ENCODE results near the gene MED12.

MED12 gene

DNA sequence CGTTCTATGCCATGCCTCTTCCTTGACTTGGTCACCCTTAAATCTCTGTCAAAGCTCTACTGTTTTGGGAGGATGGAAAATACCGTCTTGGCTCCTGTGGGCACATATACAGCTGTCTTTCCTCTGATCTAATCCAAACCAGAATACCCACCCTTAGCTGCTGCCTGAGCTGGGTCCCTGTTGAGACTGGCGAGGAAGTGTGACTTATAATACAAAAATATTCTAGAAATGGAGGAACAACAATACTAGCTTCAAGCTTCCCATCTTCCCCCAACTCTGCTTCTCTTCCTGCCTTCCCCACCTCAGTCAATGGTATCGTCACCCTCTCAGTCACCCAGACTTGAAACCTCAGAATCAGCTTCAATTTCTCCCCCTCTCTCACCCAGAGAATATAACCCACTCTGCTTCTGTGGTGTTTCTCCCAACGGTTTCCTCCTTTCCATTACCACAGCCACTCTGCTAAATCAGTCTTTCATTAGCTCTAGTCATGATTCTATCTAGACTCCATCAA is 6.4 kb upstream of the MED12 start:
- no peak overlapping the region for H2BK5ac ChIP-seq (ENCODE audit: low read length)
- no peak overlapping the region for H3K4me2 ChIP-seq (ENCODE audit: insufficient read depth, low read length, poor library complexity, severe bottlenecking)
- H3K9me3 ChIP-seq (replicated peaks in 1 of 2; ENCODE audit: control insufficient read depth in 2 of 2, insufficient read depth in 1 of 2, low read depth in 1 of 2, low read length in 2 of 2) = no peaks in the 10 kb centered on the region
- WGBS, 2 donors (ENCODE audit: extremely low coverage in 2 of 2, insufficient read length in 2 of 2, insufficient replicate concordance in 1 of 2) = no CpG with 5 or more reads among the region's 5 CpGs
- H2AK5ac ChIP-seq (ENCODE audit: low read depth, low read length) = no peak overlapping the region
- H3K4me3 ChIP-seq (ENCODE audit: low read length in 2 of 2) = no peak overlapping the region
- no peak overlapping the region for H2BK15ac ChIP-seq (ENCODE audit: low read length)
- no peaks in the 10 kb centered on the region for H3K79me1 ChIP-seq (ENCODE audit: low read depth, low read length)
- H2BK12ac ChIP-seq (ENCODE audit: low read length) = no peak overlapping the region
- no peak overlapping the region for H3K18ac ChIP-seq (ENCODE audit: low read length)
- no peak overlapping the region for H2BK120ac ChIP-seq (ENCODE audit: low read depth, low read length)
- no peak overlapping the region for H3K4ac ChIP-seq (ENCODE audit: low read length)
- H3K27ac ChIP-seq (replicated peaks; ENCODE audit: low read length) = no peak overlapping the region
- no peak overlapping the region for H3K9ac ChIP-seq (ENCODE audit: low read depth, low read length, poor library complexity)
- no peak overlapping the region for H2AFZ ChIP-seq (ENCODE audit: low read length)
- H4K8ac ChIP-seq (ENCODE audit: low read depth, low read length) = no peak overlapping the region
- no peak overlapping the region for H4K91ac ChIP-seq (ENCODE audit: low read depth, low read length, poor library complexity)
- DNase-seq (ENCODE audit: low spot score) = no peak
- peaks cover 0 to 15% (median 0%) of the 10 kb centered on the region in 3 experiments for H3K27me3 ChIP-seq (ENCODE audit: control insufficient read depth in 3 of 3, insufficient read depth in 3 of 3, low read depth in 1 of 3, low read length in 3 of 3)
- H3K4me1 ChIP-seq (ENCODE audit: control insufficient read depth in 2 of 2, insufficient read depth in 1 of 2, low read depth in 1 of 2, low read length in 2 of 2) = peaks cover 0 to 2% of the 10 kb centered on the region in 2 donors
- H3K36me3 ChIP-seq (replicated peaks in 1 of 2; ENCODE audit: control insufficient read depth in 2 of 2, insufficient read depth in 2 of 2, low read length in 2 of 2) = no peaks in the 10 kb centered on the region
- no peak overlapping the region for H3K23ac ChIP-seq (ENCODE audit: low read depth, low read length, poor library complexity)
- H3K14ac ChIP-seq (ENCODE audit: low read length) = no peak overlapping the region

DNA sequence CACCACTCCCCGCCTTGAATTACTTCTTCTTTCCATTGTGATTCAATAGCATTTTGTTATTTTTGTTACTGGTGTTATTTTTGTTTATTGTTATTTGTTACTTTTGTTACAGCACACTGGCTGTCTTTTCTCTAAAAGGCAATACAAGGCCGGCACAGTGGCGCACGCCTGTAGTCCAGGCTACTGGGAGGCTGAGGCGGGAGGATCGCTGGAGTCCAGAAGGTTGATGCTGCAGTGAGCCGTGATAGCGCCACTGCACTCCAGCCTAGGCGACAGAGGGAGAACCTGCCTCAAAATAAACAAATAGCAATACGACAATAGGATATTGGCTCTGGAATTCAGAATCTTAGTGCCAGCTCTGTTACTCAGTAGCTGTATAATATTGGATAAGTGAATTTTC is 1.0 kb upstream of the MED12 start:
- no peak overlapping the region for H2BK120ac ChIP-seq (ENCODE audit: low read depth, low read length)

DNA sequence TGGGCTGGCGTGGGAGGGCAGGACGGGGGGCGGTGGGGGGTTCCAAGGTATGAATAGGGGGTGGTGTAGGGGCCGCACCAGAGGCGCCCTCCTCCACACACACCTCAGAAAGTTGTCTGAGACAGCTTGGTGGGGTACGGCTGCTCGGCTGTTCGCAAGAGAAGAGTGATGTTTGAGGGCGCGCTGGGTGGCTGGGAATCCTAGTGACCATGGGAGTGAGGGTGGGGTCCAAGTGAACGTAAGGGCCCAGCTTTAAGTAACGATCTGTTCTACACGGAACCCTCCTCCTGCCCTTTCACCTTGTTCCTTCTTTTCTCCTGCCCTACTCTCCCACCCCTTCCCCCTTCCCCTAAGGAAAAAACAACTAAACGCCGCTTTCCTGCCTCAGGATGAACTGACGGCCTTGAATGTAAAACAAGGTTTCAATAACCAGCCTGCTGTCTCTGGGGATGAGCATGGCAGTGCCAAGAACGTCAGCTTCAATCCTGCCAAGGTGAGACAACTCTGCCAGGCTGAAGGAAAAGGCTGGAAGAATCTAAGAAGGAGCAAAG is 664 bp downstream of the MED12 start:
- H3K36me3 ChIP-seq (replicated peaks in 1 of 2; ENCODE audit: control insufficient read depth in 2 of 2, insufficient read depth in 2 of 2, low read length in 2 of 2) = peaks cover 28 to 44% of the 10 kb centered on the region in 2 donors
- H4K91ac ChIP-seq (ENCODE audit: low read depth, low read length, poor library complexity) = no peak overlapping the region
- peak overlapping the region; percentile 64 to 87 for H3K4me3 ChIP-seq (ENCODE audit: low read length in 2 of 2)
- no peak overlapping the region for H2BK120ac ChIP-seq (ENCODE audit: low read depth, low read length)
- H2BK12ac ChIP-seq (ENCODE audit: low read length) = no peak overlapping the region
- peak overlapping the region; percentile 46 for H3K4me2 ChIP-seq (ENCODE audit: insufficient read depth, low read length, poor library complexity, severe bottlenecking)
- peaks cover 3 to 5% of the 10 kb centered on the region in 2 donors for H3K4me1 ChIP-seq (ENCODE audit: control insufficient read depth in 2 of 2, insufficient read depth in 1 of 2, low read depth in 1 of 2, low read length in 2 of 2)
- peak overlapping the region; percentile 81 for H3K9ac ChIP-seq (ENCODE audit: low read depth, low read length, poor library complexity)
- no peak overlapping the region for H2BK5ac ChIP-seq (ENCODE audit: low read length)
- no peak overlapping the region for H2AK5ac ChIP-seq (ENCODE audit: low read depth, low read length)
- H2AFZ ChIP-seq (ENCODE audit: low read length) = peak overlapping the region; percentile 93
- no peak overlapping the region for H2BK15ac ChIP-seq (ENCODE audit: low read length)
- H3K14ac ChIP-seq (ENCODE audit: low read length) = no peak overlapping the region
- no CpG with 5 or more reads among the region's 17 CpGs for WGBS, 2 donors (ENCODE audit: extremely low coverage in 2 of 2, insufficient read length in 2 of 2, insufficient replicate concordance in 1 of 2)
- DNase-seq (ENCODE audit: low spot score) = no peak
- H3K27me3 ChIP-seq (ENCODE audit: control insufficient read depth in 3 of 3, insufficient read depth in 3 of 3, low read depth in 1 of 3, low read length in 3 of 3) = no peaks in the 10 kb centered on the region
- H3K23ac ChIP-seq (ENCODE audit: low read depth, low read length, poor library complexity) = no peak overlapping the region
- H3K9me3 ChIP-seq (replicated peaks in 1 of 2; ENCODE audit: control insufficient read depth in 2 of 2, insufficient read depth in 1 of 2, low read depth in 1 of 2, low read length in 2 of 2) = no peaks in the 10 kb centered on the region
- H3K79me1 ChIP-seq (ENCODE audit: low read depth, low read length) = peaks cover 2% of the 10 kb centered on the region
- H3K27ac ChIP-seq (replicated peaks; ENCODE audit: low read length) = no peak overlapping the region
- no peak overlapping the region for H3K18ac ChIP-seq (ENCODE audit: low read length)
- no peak overlapping the region for H4K8ac ChIP-seq (ENCODE audit: low read depth, low read length)
- H3K4ac ChIP-seq (ENCODE audit: low read length) = no peak overlapping the region

More for the DNA sequence above, 1.0 kb upstream of the MED12 start:
- no peak overlapping the region for H4K8ac ChIP-seq (ENCODE audit: low read depth, low read length)
- no peak overlapping the region for H3K18ac ChIP-seq (ENCODE audit: low read length)
- WGBS, 2 donors (ENCODE audit: extremely low coverage in 2 of 2, insufficient read length in 2 of 2, insufficient replicate concordance in 1 of 2) = no CpG with 5 or more reads among the region's 10 CpGs
- H3K4me3 ChIP-seq (ENCODE audit: low read length in 2 of 2) = no peak overlapping the region
- H2BK12ac ChIP-seq (ENCODE audit: low read length) = no peak overlapping the region
- H2AK5ac ChIP-seq (ENCODE audit: low read depth, low read length) = no peak overlapping the region
- H4K91ac ChIP-seq (ENCODE audit: low read depth, low read length, poor library complexity) = no peak overlapping the region
- H3K9ac ChIP-seq (ENCODE audit: low read depth, low read length, poor library complexity) = no peak overlapping the region
- H3K27ac ChIP-seq (replicated peaks; ENCODE audit: low read length) = no peak overlapping the region
- H3K27me3 ChIP-seq (ENCODE audit: control insufficient read depth in 3 of 3, insufficient read depth in 3 of 3, low read depth in 1 of 3, low read length in 3 of 3) = no peaks in the 10 kb centered on the region
- H3K36me3 ChIP-seq (replicated peaks in 1 of 2; ENCODE audit: control insufficient read depth in 2 of 2, insufficient read depth in 2 of 2, low read length in 2 of 2) = peaks cover 13 to 27% of the 10 kb centered on the region in 2 donors
- H2BK5ac ChIP-seq (ENCODE audit: low read length) = no peak overlapping the region
- DNase-seq (ENCODE audit: low spot score) = no peak
- H3K23ac ChIP-seq (ENCODE audit: low read depth, low read length, poor library complexity) = no peak overlapping the region
- no peaks in the 10 kb centered on the region for H3K9me3 ChIP-seq (replicated peaks in 1 of 2; ENCODE audit: control insufficient read depth in 2 of 2, insufficient read depth in 1 of 2, low read depth in 1 of 2, low read length in 2 of 2)
- no peak overlapping the region for H2BK15ac ChIP-seq (ENCODE audit: low read length)
- H2AFZ ChIP-seq (ENCODE audit: low read length) = no peak overlapping the region
- no peak overlapping the region for H3K4ac ChIP-seq (ENCODE audit: low read length)
- H3K79me1 ChIP-seq (ENCODE audit: low read depth, low read length) = peaks cover 2% of the 10 kb centered on the region
- peaks cover 3 to 5% of the 10 kb centered on the region in 2 donors for H3K4me1 ChIP-seq (ENCODE audit: control insufficient read depth in 2 of 2, insufficient read depth in 1 of 2, low read depth in 1 of 2, low read length in 2 of 2)
- no peak overlapping the region for H3K4me2 ChIP-seq (ENCODE audit: insufficient read depth, low read length, poor library complexity, severe bottlenecking)
- H3K14ac ChIP-seq (ENCODE audit: low read length) = no peak overlapping the region

DNA sequence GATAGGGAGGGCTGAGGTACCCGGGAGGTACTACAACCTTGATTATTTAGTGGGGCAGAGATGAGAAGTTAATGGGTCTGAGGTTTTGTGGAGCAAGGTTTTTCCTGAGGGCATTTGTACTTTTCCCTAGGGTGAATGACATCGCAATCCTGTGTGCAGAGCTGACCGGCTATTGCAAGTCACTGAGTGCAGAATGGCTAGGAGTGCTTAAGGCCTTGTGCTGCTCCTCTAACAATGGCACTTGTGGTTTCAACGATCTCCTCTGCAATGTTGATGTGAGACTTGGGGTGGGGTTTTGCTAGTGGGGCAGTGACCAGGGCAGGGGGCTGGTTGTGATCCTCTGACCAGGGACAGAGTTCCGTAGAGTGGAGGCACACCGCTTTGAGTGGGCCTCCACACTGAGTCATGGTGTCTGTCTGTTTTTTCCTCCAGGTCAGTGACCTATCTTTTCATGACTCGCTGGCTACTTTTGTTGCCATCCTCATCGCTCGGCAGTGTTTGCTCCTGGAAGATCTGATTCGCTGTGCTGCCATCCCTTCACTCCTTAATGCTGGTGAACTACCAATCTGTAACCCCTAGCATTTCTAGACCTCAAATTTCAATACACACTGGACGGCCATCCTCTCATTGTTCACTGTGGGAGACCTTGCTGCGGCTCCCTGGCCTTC is 9.9 kb downstream of the MED12 start:
- no CpG with 5 or more reads among the region's 12 CpGs for WGBS, 2 donors (ENCODE audit: extremely low coverage in 2 of 2, insufficient read length in 2 of 2, insufficient replicate concordance in 1 of 2)
- H3K9me3 ChIP-seq (replicated peaks in 1 of 2; ENCODE audit: control insufficient read depth in 2 of 2, insufficient read depth in 1 of 2, low read depth in 1 of 2, low read length in 2 of 2) = no peaks in the 10 kb centered on the region
- H3K27ac ChIP-seq (replicated peaks; ENCODE audit: low read length) = no peak overlapping the region
- no peaks in the 10 kb centered on the region for H3K27me3 ChIP-seq (ENCODE audit: control insufficient read depth in 3 of 3, insufficient read depth in 3 of 3, low read depth in 1 of 3, low read length in 3 of 3)
- peaks cover 2% of the 10 kb centered on the region for H3K79me1 ChIP-seq (ENCODE audit: low read depth, low read length)
- H2BK15ac ChIP-seq (ENCODE audit: low read length) = no peak overlapping the region
- peaks cover 0 to 3% of the 10 kb centered on the region in 2 donors for H3K4me1 ChIP-seq (ENCODE audit: control insufficient read depth in 2 of 2, insufficient read depth in 1 of 2, low read depth in 1 of 2, low read length in 2 of 2)
- no peak overlapping the region for H2AK5ac ChIP-seq (ENCODE audit: low read depth, low read length)
- no peak overlapping the region for H2BK120ac ChIP-seq (ENCODE audit: low read depth, low read length)
- no peak overlapping the region for H2BK12ac ChIP-seq (ENCODE audit: low read length)
- no peak overlapping the region for H3K9ac ChIP-seq (ENCODE audit: low read depth, low read length, poor library complexity)
- H2AFZ ChIP-seq (ENCODE audit: low read length) = no peak overlapping the region
- H2BK5ac ChIP-seq (ENCODE audit: low read length) = no peak overlapping the region
- no peak overlapping the region for H3K4me2 ChIP-seq (ENCODE audit: insufficient read depth, low read length, poor library complexity, severe bottlenecking)
- H4K91ac ChIP-seq (ENCODE audit: low read depth, low read length, poor library complexity) = no peak overlapping the region
- peaks cover 66 to 94% of the 10 kb centered on the region in 2 donors for H3K36me3 ChIP-seq (replicated peaks in 1 of 2; ENCODE audit: control insufficient read depth in 2 of 2, insufficient read depth in 2 of 2, low read length in 2 of 2)
- H3K4me3 ChIP-seq (ENCODE audit: low read length in 2 of 2) = no peak overlapping the region
- no peak overlapping the region for H3K14ac ChIP-seq (ENCODE audit: low read length)
- no peak overlapping the region for H3K4ac ChIP-seq (ENCODE audit: low read length)
- H3K18ac ChIP-seq (ENCODE audit: low read length) = no peak overlapping the region
- no peak for DNase-seq (ENCODE audit: low spot score)
- no peak overlapping the region for H3K23ac ChIP-seq (ENCODE audit: low read depth, low read length, poor library complexity)
- no peak overlapping the region for H4K8ac ChIP-seq (ENCODE audit: low read depth, low read length)
